Breast epithelium (tissue), 3 donors: Measurements from ENCODE around the gene SMCO4.

Source experiments
- POLR2A ChIP-seq: fragments of 450-650 bp; IDR thresholded peaks from one replicate; pipeline ENCODE4 v1.6.1; 2016; ENCODE audit warnings: antibody characterized with exemption, mild to moderate bottlenecking, moderate library complexity
- POLR2AphosphoS5 ChIP-seq, 3 donors: sonication (generic); formaldehyde crosslinking; IDR thresholded peaks; one replicate each; pipeline ENCODE4 v1.6.1; 2017; ENCODE audit warnings: antibody characterized with exemption in 3 of 3
- TF ChIP-seq, protein P1 (sequence below), 3 donors: fragments of 450-650 bp; IDR thresholded peaks; one replicate each; pipeline ENCODE4 v1.5.1; 2016 to 2017; ENCODE audit warnings: antibody characterized with exemption in 3 of 3, mild to moderate bottlenecking in 3 of 3, moderate library complexity in 3 of 3

DNA sequence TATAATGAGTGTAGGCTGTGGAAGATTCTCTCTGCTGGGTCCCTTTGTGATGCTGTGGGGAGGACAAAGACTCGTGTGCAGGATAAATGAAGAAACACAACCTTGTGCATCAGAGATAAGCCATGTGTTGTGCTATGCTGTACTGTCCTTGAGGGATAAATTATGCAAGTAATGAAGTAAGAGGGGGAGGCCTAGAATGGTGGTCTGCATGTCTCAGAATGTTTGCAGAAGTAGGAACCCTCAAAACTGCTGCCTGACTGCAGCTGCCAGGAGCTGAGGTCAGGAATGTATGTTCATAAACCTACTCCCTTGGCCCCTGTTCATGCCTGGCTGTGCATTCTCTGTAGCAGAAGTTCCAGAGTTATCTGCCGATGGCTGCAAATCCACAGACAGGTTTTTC is 4.6 kb upstream of the SMCO4 start:
- TF ChIP-seq, protein P1, sequence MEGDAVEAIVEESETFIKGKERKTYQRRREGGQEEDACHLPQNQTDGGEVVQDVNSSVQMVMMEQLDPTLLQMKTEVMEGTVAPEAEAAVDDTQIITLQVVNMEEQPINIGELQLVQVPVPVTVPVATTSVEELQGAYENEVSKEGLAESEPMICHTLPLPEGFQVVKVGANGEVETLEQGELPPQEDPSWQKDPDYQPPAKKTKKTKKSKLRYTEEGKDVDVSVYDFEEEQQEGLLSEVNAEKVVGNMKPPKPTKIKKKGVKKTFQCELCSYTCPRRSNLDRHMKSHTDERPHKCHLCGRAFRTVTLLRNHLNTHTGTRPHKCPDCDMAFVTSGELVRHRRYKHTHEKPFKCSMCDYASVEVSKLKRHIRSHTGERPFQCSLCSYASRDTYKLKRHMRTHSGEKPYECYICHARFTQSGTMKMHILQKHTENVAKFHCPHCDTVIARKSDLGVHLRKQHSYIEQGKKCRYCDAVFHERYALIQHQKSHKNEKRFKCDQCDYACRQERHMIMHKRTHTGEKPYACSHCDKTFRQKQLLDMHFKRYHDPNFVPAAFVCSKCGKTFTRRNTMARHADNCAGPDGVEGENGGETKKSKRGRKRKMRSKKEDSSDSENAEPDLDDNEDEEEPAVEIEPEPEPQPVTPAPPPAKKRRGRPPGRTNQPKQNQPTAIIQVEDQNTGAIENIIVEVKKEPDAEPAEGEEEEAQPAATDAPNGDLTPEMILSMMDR (IDR thresholded peaks at IDR 0.05) = no peak
- TF ChIP-seq POLR2AphosphoS5 (IDR thresholded peaks at IDR 0.05) (no peak), POLR2A (no peak)
